NCI-H2196 treated with DMSO at 0.1 percent for 48 hours (cell line): Measurements from ENCODE around the gene NACAD.

ENCODE experiments used
- DNase-seq: peaks from one replicate; lab custom pipeline; 2025; ENCODE audit not compliant: unreplicated experiment; lab: John Stamatoyannopoulos, UW

The NACAD gene

GRCh38 chr7:45092100-45092930 is 3.5 kb upstream of the NACAD start:
- DNase-seq = no peak

GRCh38 chr7:45089341-45089891 is 647 bp upstream of the NACAD start:
- peak; percentile 84 for DNase-seq

- DNase-seq = no peak
Measured at GRCh38 chr7:45088146-45088701, 545 bp downstream of the NACAD start.

GRCh38 chr7:45087301-45088145 is 1.2 kb downstream of the NACAD start:
- DNase-seq = no peak

- DNase-seq = no peak
Measured at GRCh38 chr7:45086331-45087065, 2.3 kb downstream of the NACAD start.

- no peak for DNase-seq
Measured at GRCh38 chr7:45085619-45086200, 3.1 kb downstream of the NACAD start.

- DNase-seq = no peak
Measured at GRCh38 chr7:45084901-45085618, 3.7 kb downstream of the NACAD start.

GRCh38 chr7:45084336-45084735 is 4.4 kb downstream of the NACAD start:
- DNase-seq = no peak

GRCh38 chr7:45082831-45083331 is 5.9 kb downstream of the NACAD start:
- no peak for DNase-seq

GRCh38 chr7:45082031-45082830 is 6.5 kb downstream of the NACAD start:
- no peak for DNase-seq

- DNase-seq = no peak
Measured at GRCh38 chr7:45081670-45081974, 7.1 kb downstream of the NACAD start.

GRCh38 chr7:45080958-45081669 is 7.7 kb downstream of the NACAD start:
- no peak for DNase-seq

GRCh38 chr7:45080265-45080957 is 8.4 kb downstream of the NACAD start:
- DNase-seq = no peak

- DNase-seq = no peak
Measured at GRCh38 chr7:45078125-45078681, 10.6 kb downstream of the NACAD start.

GRCh38 chr7:45077579-45077978 is 11.2 kb downstream of the NACAD start:
- no peak for DNase-seq

GRCh38 chr7:45076946-45077345 is 11.8 kb downstream of the NACAD start:
- no peak for DNase-seq
